GM18508 (cell line): ENCODE results near the gene PPFIBP1.
"Not testable (repeated sequence)": the region's sequence is repeated elsewhere in the genome, so short reads cannot be mapped to it uniquely, and the experiment has no call there.

ENCODE experiments used
- ATAC-seq: cut with Tn5 transposase; IDR thresholded peaks from one replicate; pipeline ENCODE4 v1.9.1; 2021; ENCODE audit warnings: moderate number of reproducible peaks; ENCODE audit not compliant: insufficient read depth, unreplicated experiment

Gene PPFIBP1

DNA sequence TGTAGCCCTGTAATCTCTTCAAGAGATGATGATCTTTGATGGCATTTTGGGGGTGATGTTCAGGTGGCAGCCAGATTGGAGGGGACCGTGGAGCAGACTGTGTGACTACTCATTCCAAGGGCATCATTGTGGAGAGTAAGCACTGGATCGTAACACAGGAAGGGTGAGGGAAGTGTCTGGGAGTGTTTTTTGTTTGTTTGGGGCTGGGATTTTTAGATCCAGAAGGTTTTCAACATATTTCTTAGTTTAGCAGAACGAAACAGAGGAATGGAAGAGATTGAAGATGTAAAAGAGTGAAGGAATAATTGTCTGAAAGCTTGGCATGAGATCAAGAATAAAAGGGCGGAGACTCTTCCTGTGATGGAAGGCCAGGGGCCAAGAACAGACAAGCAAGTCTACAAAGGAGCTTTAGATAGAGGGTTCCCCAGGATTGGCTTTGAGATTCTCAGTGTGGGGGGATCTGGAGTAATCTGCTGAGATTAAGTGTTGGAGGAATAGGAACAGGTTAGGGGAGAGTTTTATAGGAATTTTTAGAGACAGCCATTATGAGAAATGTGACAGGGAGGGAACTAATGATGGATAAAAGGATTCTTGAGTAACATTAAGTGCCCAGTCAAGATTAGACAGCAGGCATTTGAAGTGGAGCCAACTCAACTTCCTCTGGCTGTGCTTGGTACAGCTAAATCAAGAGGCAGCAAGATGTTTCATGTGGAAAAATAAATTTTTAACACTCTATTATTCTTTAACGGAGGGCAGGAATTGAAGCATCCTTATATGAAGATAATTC lies 92.5 kb downstream of the PPFIBP1 start:
- ATAC-seq, result no peak

DNA sequence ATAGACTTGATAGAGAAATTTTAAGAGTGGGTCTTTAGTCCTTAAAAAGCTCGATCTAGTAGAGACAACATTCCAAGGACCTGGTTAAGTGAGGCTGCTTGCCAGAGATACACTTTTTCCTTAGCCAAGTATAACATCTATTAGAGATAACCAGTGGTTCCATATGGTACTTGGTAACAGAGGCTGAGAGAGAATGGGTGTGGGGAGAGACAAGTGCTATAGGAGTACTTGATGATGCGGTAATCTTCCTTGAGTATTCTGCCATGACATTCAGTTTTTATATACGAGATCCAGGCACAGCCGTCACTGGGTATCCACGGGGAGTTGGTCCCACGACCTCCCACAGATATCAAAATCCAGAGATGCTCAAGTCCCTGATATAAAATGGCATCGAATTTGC lies 94.8 kb downstream of the PPFIBP1 start:
- ATAC-seq, result no peak

DNA sequence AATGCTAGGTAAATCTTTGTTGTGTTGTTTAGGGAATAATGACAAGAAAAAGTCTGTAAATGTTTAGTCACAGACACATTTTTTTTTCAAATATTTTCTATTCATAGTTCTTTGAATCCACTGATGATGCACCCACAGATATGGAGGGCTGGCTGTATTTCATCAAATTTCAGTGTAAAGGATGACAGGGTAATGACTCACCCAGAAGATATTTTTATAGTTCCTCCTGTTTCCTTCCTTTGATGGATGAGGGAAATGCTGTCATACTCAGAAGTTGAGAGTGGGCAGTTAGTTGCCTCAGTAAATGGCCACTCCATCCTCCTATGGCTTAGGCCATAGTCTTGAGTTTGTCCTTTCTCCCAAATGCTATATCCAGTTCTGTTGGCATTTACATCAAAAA lies 95.3 kb downstream of the PPFIBP1 start:
- ATAC-seq, result no peak

DNA sequence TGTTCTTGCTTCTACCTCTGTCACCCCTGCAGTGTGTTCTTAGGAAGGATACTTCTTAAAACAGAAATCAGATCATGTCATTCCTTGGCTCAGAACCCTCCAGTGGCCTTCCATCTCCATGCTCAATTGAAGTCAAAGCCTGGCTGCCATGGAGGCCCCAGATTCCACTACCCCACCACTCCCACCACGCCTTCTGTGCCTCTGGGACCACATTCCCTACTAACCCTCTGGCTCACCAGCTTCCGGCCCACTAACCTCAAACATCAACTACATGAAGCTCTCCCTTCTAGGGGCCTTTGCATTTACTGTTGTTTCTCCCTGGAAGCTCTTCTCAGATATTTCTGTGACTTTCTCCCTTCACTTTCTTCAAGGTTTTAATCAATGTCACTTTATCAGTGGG lies 96.1 kb downstream of the PPFIBP1 start:
- no peak for ATAC-seq

DNA sequence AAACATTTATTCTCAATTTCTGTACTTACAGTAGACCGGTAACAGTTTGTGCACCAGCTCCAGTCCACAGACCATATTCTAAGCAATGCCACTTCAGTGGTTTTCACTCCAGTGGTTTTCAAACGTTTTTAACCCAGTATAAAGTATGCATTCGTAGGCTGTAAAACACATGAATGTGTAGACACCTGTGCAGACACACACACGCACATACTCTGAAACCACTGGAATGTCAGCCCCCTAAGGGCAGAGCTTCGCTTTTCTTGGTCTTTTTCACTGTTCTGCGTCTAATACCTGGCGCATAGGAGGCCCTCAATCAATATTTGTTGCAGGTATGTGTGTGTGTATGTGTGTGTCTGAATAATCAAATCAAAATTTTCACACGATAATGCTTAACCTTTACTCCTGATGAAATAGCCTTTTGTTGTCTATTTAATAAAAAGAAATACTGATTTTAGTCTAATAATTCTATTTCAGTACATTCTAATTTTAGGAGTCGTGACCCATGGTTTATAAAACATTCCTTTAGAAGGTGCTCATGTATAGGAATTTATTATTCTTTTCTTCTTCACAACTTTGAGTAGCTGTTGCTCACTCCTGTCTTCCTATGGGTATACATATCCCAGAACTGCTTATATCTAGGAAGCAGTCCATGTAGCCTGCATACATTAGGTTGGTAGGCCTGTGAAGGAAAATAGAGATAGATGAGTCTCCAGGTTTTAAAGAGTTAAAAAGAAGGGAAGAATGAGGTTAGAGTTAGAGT lies 98.6 kb downstream of the PPFIBP1 start:
- ATAC-seq, result no peak

- ATAC-seq, result no peak
Measured at GRCh38 chr12:27623645-27624044, 99.6 kb downstream of the PPFIBP1 start.

DNA sequence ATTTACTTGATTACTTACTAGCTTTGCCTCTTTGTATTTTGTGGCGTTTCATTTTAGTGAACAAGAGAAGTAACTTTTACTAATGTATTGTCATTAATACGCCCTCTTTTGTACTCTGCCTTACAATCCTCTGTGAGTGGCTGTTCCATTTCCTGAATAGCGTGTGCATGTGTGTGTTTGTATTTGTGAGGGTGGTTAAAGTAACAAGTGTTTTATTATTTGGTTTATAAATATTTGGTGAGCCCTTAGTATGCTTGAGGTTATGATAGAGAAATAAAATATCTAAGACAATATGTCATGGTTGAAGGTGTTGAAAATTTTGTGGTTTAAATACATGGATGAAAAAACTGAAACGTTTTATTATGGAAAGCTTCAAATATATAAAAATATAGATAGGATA lies 100.6 kb downstream of the PPFIBP1 start:
- ATAC-seq, result no peak

DNA sequence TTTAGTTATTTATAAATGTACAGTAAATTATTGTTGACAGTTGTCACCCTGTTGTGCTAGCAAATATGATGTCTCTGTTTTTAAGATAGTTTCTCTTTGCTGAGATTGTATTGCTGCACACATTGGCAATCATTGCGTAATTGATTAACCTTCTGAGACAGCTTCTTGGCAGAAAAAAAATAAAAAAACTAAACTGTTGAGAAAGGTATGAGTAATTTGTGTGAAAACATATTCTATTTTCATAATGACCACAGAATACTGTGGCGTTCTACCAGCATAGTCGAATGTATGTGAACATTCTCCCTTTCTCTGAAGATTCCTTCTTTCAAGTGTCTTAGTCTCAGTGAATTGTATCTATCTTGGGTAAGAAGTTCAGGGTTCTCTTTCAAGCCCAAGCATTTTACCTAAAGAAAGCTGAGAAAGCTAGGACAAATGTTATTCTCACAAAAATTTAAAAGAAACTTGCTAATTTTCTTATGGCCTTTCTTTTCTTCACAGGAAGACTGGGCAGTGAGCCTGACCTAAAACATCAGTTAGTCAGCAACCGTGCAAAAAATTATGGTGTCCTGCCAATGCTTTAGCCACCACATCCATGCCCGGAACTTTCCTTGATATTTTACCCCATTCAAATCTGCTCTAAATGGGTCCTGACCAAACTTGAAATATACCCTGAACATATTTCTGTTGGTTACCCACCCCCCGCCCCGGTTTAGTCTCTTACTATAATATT lies 103.3 kb downstream of the PPFIBP1 start:
- no peak for ATAC-seq

GRCh38 chr12:27627853-27628469 lies 104.0 kb downstream of the PPFIBP1 start:
- not testable (repeated sequence) for ATAC-seq

- not testable (repeated sequence) for ATAC-seq
Measured at GRCh38 chr12:27630219-27630618, 106.2 kb downstream of the PPFIBP1 start.

- ATAC-seq, result no peak
Measured at GRCh38 chr12:27631365-27631764, 107.4 kb downstream of the PPFIBP1 start.

GRCh38 chr12:27631813-27632491 lies 107.9 kb downstream of the PPFIBP1 start:
- ATAC-seq, result no peak

DNA sequence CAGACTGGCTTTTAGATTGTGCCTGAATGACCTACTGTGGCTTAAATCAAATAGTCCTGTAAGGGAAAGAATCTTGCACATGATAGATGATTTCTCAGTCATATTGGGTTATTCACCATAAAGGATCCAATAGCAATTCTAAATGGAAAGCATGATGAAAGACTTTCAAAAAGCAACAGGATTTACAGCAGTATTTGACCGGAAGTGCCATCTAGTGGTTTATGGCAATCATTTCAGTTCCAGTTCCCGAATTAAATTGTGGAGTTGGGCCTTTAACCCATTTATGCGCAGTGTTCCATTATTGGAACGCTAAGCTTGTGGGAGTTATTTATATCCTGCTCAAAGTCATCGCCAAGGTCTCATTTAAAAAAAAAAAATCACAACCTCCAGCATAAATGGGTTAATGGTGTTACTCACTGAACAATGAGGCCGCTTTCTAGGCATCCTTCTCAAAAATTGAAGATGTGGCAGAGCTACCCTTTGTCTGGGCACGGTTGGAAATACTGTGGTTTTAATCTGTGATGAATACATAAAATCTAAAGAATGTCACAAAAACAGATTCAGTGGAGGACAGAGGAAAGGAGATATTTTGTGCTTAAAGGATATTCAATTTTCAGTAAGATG lies 111.5 kb downstream of the PPFIBP1 start:
- ATAC-seq, result no peak

GRCh38 chr12:27636569-27636968 lies 112.6 kb downstream of the PPFIBP1 start:
- not testable (repeated sequence) for ATAC-seq

GRCh38 chr12:27637524-27637923 lies 113.5 kb downstream of the PPFIBP1 start:
- no peak for ATAC-seq

- no peak for ATAC-seq
Measured at GRCh38 chr12:27639265-27639664, 115.3 kb downstream of the PPFIBP1 start.

GRCh38 chr12:27640566-27641200 lies 116.7 kb downstream of the PPFIBP1 start:
- not testable (repeated sequence) for ATAC-seq

- not testable (repeated sequence) for ATAC-seq
Measured at GRCh38 chr12:27642361-27642760, 118.4 kb downstream of the PPFIBP1 start.

- not testable (repeated sequence) for ATAC-seq
Measured at GRCh38 chr12:27642892-27643291, 118.9 kb downstream of the PPFIBP1 start.
